Vagina (tissue), 2 donors: Measurements from ENCODE around the gene TTC13. TPM values are rescaled to one million over a fixed set of nuclear protein-coding genes. Genes with fewer than 3 reads are reported as not detected.

Source experiments
- DNase-seq, 2 donors: peaks; one replicate each; pipeline ENCODE4 v3.0.0-alpha.2; 2017; ENCODE audit errors: extremely low spot score in 2 of 2
- H3K27ac ChIP-seq: fragments of 200-600 bp; sonication (generic); one replicate; pipeline ENCODE4 v1.5.1; 2019
- H3K27me3 ChIP-seq: fragments of 200-600 bp; sonication (generic); one replicate; pipeline ENCODE4 v1.5.1; 2019
- H3K36me3 ChIP-seq, 2 donors: fragments of 200-600 bp; sonication (generic); one replicate each; pipeline ENCODE4 v1.5.1; 2017 to 2019
- H3K4me1 ChIP-seq: fragments of 200-600 bp; sonication (generic); one replicate; pipeline ENCODE4 v1.5.1; 2019
- H3K4me3 ChIP-seq, 2 donors: fragments of 200-600 bp; sonication (generic); 1 replicate in 1 of 2; 2 replicates in 1 of 2; pipeline ENCODE4 v1.5.1; 2016 to 2019
- H3K9me3 ChIP-seq: fragments of 200-600 bp; sonication (generic); one replicate; pipeline ENCODE4 v1.5.1; 2019
- CTCF ChIP-seq, 3 experiments: fragments of 450-650 bp in 2 of 3; fragments of 200-600 bp in 1 of 3; sonication (generic) in 1 of 3; IDR thresholded peaks; one replicate each; pipeline ENCODE4 v1.5.1; 2017 to 2019; ENCODE audit warnings: antibody characterized with exemption in 3 of 3, mild to moderate bottlenecking in 2 of 3, moderate library complexity in 2 of 3
- POLR2A ChIP-seq, 2 donors: fragments of 450-650 bp; IDR thresholded peaks; one replicate each; pipeline ENCODE4 v1.6.1; 2017; ENCODE audit warnings: antibody characterized with exemption in 2 of 2, mild to moderate bottlenecking in 2 of 2, moderate library complexity in 2 of 2
- POLR2AphosphoS5 ChIP-seq, 2 donors: sonication (generic); formaldehyde crosslinking; IDR thresholded peaks; one replicate each; pipeline ENCODE4 v1.9.0; 2017; ENCODE audit warnings: antibody characterized with exemption in 2 of 2, mild to moderate bottlenecking in 2 of 2, low read depth in 1 of 2; ENCODE audit not compliant: insufficient read depth in 1 of 2
- intact Hi-C: fragments of 100-400 bp; cut with DNase I; formaldehyde crosslinking; loops from one replicate; pipeline ENCODE4 v1.15.1; 2023
- total RNA-seq: library from RNA; depleted of rRNA; stranded (reverse); fragments of >200 nt; gene quantifications from one replicate; pipeline ENCODE4 v1.2.3, GENCODE V29; 2016

TTC13 gene
- total RNA-seq = 37.1 TPM

GRCh38 chr1:230978491-230979388, at the start of gene TTC13, which contains the start of gene ARV1:
TTC13 (minus strand) TSS chr1:230978861; CDS start chr1:230978830, 31 bp downstream.
ARV1 (plus strand) TSS chr1:230979094; CDS start chr1:230979106, 12 bp downstream.
- intact Hi-C loops = no loop called here
- TF ChIP-seq POLR2AphosphoS5 (IDR thresholded peaks at IDR 0.05; ENCODE audit: insufficient read depth in 1 of 2, low read depth in 1 of 2) (peak; percentile 90 to 94), POLR2A (IDR thresholded peaks at IDR 0.05) (peak in 1 of 2 donors; percentile 16), CTCF (IDR thresholded peaks at IDR 0.05) (peak in 2 of 3 experiments; percentile 15 to 19)
- peaks cover 0 to 8% of the 10 kb centered on the region in 2 donors for H3K36me3 ChIP-seq
- peak within 1 kb of the TSS; percentile 79 to 86 for H3K4me3 ChIP-seq
- peaks cover 27% of the 10 kb centered on the region for H3K4me1 ChIP-seq
- peak within 1 kb of the TSS; percentile 66 for H3K27ac ChIP-seq
- peak; percentile 98 to 99 for DNase-seq
- no peaks in the 10 kb centered on the region for H3K27me3 ChIP-seq
- H3K9me3 ChIP-seq = no peaks in the 10 kb centered on the region

DNA sequence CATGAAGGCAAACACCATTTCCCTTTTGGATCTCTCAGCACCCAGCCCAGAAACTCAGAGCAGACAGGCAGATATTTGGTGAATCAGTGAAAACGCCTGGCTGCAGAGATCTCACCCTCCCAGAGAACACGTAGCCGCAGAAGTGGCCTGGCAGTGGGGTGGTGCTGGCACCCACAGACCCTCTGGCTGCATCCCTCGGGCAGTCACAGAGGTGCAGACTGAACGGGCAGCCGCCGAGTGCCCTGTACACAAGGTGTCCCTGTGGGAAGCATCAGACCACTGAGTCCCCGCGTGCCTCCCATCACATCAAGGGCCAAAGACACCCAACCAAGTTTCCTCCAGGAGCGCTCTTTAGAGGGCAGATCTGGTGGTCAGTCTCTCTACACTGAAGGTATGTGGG, 49.3 kb upstream of the TTC13 start:
- peak in 1 of 2 donors; percentile 32 for DNase-seq
- peaks cover 4% of the 10 kb centered on the region for H3K4me1 ChIP-seq
- no peaks in the 10 kb centered on the region for H3K27me3 ChIP-seq
- no peaks in the 10 kb centered on the region for H3K9me3 ChIP-seq
- H3K36me3 ChIP-seq = no peaks in the 10 kb centered on the region
- no peak overlapping the region for H3K4me3 ChIP-seq
- no peak for TF ChIP-seq POLR2A (IDR thresholded peaks at IDR 0.05)
- no peak for TF ChIP-seq CTCF (IDR thresholded peaks at IDR 0.05)
- TF ChIP-seq POLR2AphosphoS5 (IDR thresholded peaks at IDR 0.05; ENCODE audit: insufficient read depth in 1 of 2, low read depth in 1 of 2) = no peak
- intact Hi-C loops = no loop called here
- H3K27ac ChIP-seq = no peak overlapping the region

DNA sequence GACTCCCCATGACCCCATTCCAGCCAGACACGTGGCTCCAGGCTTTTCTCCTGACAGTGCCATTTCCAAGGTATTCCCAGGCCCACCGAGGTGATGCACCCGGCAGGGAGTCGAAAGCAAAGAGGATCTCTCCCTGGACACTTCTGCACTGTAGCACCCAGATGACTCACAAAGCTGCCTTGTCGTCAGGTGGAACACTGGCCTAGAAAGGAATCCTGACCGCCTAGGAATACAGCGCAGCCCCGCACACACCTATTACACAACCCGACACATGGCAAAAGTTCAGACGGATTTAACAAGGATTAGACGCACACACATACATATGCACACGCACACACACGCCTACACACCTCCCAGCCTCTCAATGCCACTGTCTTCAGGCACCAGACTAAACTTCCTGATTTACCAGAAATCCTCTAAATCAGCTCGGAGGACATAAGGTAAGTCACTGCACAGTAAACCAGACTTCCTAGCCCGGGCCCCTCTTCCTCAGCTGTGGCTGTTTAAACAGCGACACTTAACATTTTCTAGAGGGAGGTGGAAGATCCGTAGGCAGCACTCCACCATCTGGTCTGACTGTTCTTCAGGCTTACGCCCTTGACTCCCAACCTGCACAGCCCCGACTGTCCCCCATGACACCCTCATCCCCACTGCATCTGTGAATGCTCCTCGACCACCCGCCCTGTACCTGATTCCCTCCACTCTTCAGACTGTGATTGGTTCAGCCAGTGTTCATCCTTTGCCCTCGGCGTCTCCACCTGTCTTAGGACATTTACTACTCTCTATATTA, 48.7 kb upstream of the TTC13 start:
- no peak overlapping the region for H3K27ac ChIP-seq
- intact Hi-C loops = no loop called here
- DNase-seq = peak in 1 of 2 donors; percentile 84

GRCh38 chr1:231026576-231026975, 47.9 kb upstream of the TTC13 start:
- peak in 1 of 2 donors; percentile 27 for DNase-seq
- H3K36me3 ChIP-seq = no peaks in the 10 kb centered on the region
- H3K27me3 ChIP-seq = no peaks in the 10 kb centered on the region
- TF ChIP-seq POLR2A (IDR thresholded peaks at IDR 0.05) (no peak), POLR2AphosphoS5 (IDR thresholded peaks at IDR 0.05; ENCODE audit: insufficient read depth in 1 of 2, low read depth in 1 of 2) (no peak), CTCF (IDR thresholded peaks at IDR 0.05) (no peak)
- intact Hi-C loops = no loop called here
- no peak overlapping the region for H3K27ac ChIP-seq
- no peaks in the 10 kb centered on the region for H3K9me3 ChIP-seq
- peaks cover 4% of the 10 kb centered on the region for H3K4me1 ChIP-seq
- H3K4me3 ChIP-seq = no peak overlapping the region

More for the DNA sequence above, 48.7 kb upstream of the TTC13 start:
- no peaks in the 10 kb centered on the region for H3K9me3 ChIP-seq
- no peaks in the 10 kb centered on the region for H3K36me3 ChIP-seq
- TF ChIP-seq CTCF (IDR thresholded peaks at IDR 0.05) (no peak), POLR2AphosphoS5 (IDR thresholded peaks at IDR 0.05; ENCODE audit: insufficient read depth in 1 of 2, low read depth in 1 of 2) (peak in 1 of 2 donors; percentile 29), POLR2A (IDR thresholded peaks at IDR 0.05) (no peak)
- no peak overlapping the region for H3K4me3 ChIP-seq
- peaks cover 4% of the 10 kb centered on the region for H3K4me1 ChIP-seq
- no peaks in the 10 kb centered on the region for H3K27me3 ChIP-seq
